ENCODE data around the gene DDX60. TPM values are rescaled to one million over a fixed set of nuclear protein-coding genes. Genes with fewer than 3 reads are reported as not detected.

DDX60 gene
- total and polyA plus RNA-seq, 7 experiments from 2014 or later, result 15.8 to 121 (median 29.0) TPM

- H3K4me1 ChIP-seq (ENCODE audit: control insufficient read depth in 2 of 2, insufficient read depth in 2 of 2, low read length in 2 of 2), result no peaks in the 10 kb centered on the region
- CTCF ChIA-PET, result no interaction called here
- ATAC-seq, result no peak
- no peaks in the 10 kb centered on the region for H3K9me3 Mint-ChIP-seq
- H3K4me3 ChIP-seq (ENCODE audit: low read length), result no peak overlapping the region
- POLR2A ChIA-PET, result no interaction called here
- no peak overlapping the region for H3K4me3 Mint-ChIP-seq
- peaks cover 3 to 88% (median 79%) of the 10 kb centered on the region in 5 donors for H3K36me3 Mint-ChIP-seq
- intact Hi-C loops (cut with micrococcal nuclease), result no loop called here
- H3K9me3 ChIP-seq (ENCODE audit: control insufficient read depth in 2 of 3, low read length in 3 of 3), result no peaks in the 10 kb centered on the region
- no peak for DNase-seq
- H3K36me3 ChIP-seq (ENCODE audit: control insufficient read depth in 2 of 3, insufficient read depth in 3 of 3, low read length in 3 of 3), result peaks cover 14 to 54% (median 24%) of the 10 kb centered on the region in 3 experiments
- no peaks in the 10 kb centered on the region for H3K27me3 ChIP-seq (ENCODE audit: control insufficient read depth in 2 of 2, insufficient read depth in 2 of 2, low read length in 2 of 2)
- H3K27ac ChIP-seq (ENCODE audit: low read depth, low read length), result no peak overlapping the region
- H3K27ac Mint-ChIP-seq, result no peak overlapping the region
- no peaks in the 10 kb centered on the region for H3K27me3 Mint-ChIP-seq
- peaks cover 0 to 6% (median 0%) of the 10 kb centered on the region in 7 donors for H3K4me1 Mint-ChIP-seq
These were observed 53.2 kb downstream of the DDX60 start for GRCh38 chr4:168265327-168265726.

- intact Hi-C loops (cut with micrococcal nuclease), result no loop called here
- ATAC-seq, result no peak
- Mint-ChIP-seq H3K9me3 (no peaks in the 10 kb centered on the region), H3K36me3 (peaks cover 3 to 87% (median 76%) of the 10 kb centered on the region in 5 donors), H3K27me3 (no peaks in the 10 kb centered on the region), H3K27ac (no peak overlapping the region), H3K4me1 (peaks cover 0 to 6% (median 0%) of the 10 kb centered on the region in 7 donors), H3K4me3 (no peak overlapping the region)
- CTCF ChIA-PET, result no interaction called here
- Histone ChIP-seq H3K36me3 (ENCODE audit: control insufficient read depth in 2 of 3, insufficient read depth in 3 of 3, low read length in 3 of 3) (peaks cover 18 to 58% (median 26%) of the 10 kb centered on the region in 3 experiments), H3K4me3 (ENCODE audit: low read length) (no peak overlapping the region), H3K9me3 (ENCODE audit: control insufficient read depth in 2 of 3, low read length in 3 of 3) (no peaks in the 10 kb centered on the region), H3K27ac (ENCODE audit: low read depth, low read length) (no peak overlapping the region), H3K27me3 (ENCODE audit: control insufficient read depth in 2 of 2, insufficient read depth in 2 of 2, low read length in 2 of 2) (no peaks in the 10 kb centered on the region), H3K4me1 (ENCODE audit: control insufficient read depth in 2 of 2, insufficient read depth in 2 of 2, low read length in 2 of 2) (no peaks in the 10 kb centered on the region)
- no peak for DNase-seq
- POLR2A ChIA-PET, result no interaction called here
These were observed 53.6 kb downstream of the DDX60 start for GRCh38 chr4:168264903-168265302.

- H3K4me1 Mint-ChIP-seq, result peaks cover 0 to 6% (median 0%) of the 10 kb centered on the region in 7 donors
- Histone ChIP-seq H3K4me3 (ENCODE audit: low read length) (no peak overlapping the region), H3K9me3 (ENCODE audit: control insufficient read depth in 2 of 3, low read length in 3 of 3) (no peaks in the 10 kb centered on the region), H3K36me3 (ENCODE audit: control insufficient read depth in 2 of 3, insufficient read depth in 3 of 3, low read length in 3 of 3) (peaks cover 18 to 44% (median 23%) of the 10 kb centered on the region in 3 experiments), H3K27me3 (ENCODE audit: control insufficient read depth in 2 of 2, insufficient read depth in 2 of 2, low read length in 2 of 2) (no peaks in the 10 kb centered on the region), H3K27ac (ENCODE audit: low read depth, low read length) (no peak overlapping the region), H3K4me1 (ENCODE audit: control insufficient read depth in 2 of 2, insufficient read depth in 2 of 2, low read length in 2 of 2) (no peaks in the 10 kb centered on the region)
- intact Hi-C loops (cut with micrococcal nuclease), result no loop called here
- ATAC-seq, result no peak
- ChIA-PET CTCF (no interaction called here), POLR2A (interaction anchor here (0.9 kb wide), 1 partner anchor 11 kb away, joined by 3 read pairs; no protein-coding TSS in a partner anchor)
- H3K27ac Mint-ChIP-seq, result no peak overlapping the region
- H3K36me3 Mint-ChIP-seq, result peaks cover 3 to 79% (median 60%) of the 10 kb centered on the region in 5 donors
- DNase-seq, result no peak
- H3K4me3 Mint-ChIP-seq, result no peak overlapping the region
- no peaks in the 10 kb centered on the region for H3K9me3 Mint-ChIP-seq
- H3K27me3 Mint-ChIP-seq, result no peaks in the 10 kb centered on the region
These were observed 55.5 kb downstream of the DDX60 start for GRCh38 chr4:168263039-168263438.

- no peak for DNase-seq
- H3K9me3 ChIP-seq (ENCODE audit: control insufficient read depth in 2 of 3, low read length in 3 of 3), result no peaks in the 10 kb centered on the region
- no peaks in the 10 kb centered on the region for H3K27me3 ChIP-seq (ENCODE audit: control insufficient read depth in 2 of 2, insufficient read depth in 2 of 2, low read length in 2 of 2)
- Mint-ChIP-seq H3K27ac (peak overlapping the region in 1 of 9 donors; percentile 33), H3K36me3 (peaks cover 21 to 74% (median 51%) of the 10 kb centered on the region in 5 donors), H3K4me1 (peaks cover 0 to 9% (median 0%) of the 10 kb centered on the region in 7 donors), H3K27me3 (no peaks in the 10 kb centered on the region), H3K9me3 (no peaks in the 10 kb centered on the region), H3K4me3 (no peak overlapping the region)
- ChIA-PET POLR2A (no interaction called here), CTCF (no interaction called here)
- H3K36me3 ChIP-seq (ENCODE audit: control insufficient read depth in 2 of 3, insufficient read depth in 3 of 3, low read length in 3 of 3), result peaks cover 13 to 41% (median 27%) of the 10 kb centered on the region in 3 experiments
- no peaks in the 10 kb centered on the region for H3K4me1 ChIP-seq (ENCODE audit: control insufficient read depth in 2 of 2, insufficient read depth in 2 of 2, low read length in 2 of 2)
- H3K4me3 ChIP-seq (ENCODE audit: low read length), result no peak overlapping the region
- ATAC-seq, result no peak
- H3K27ac ChIP-seq (ENCODE audit: low read depth, low read length), result no peak overlapping the region
- intact Hi-C loops (cut with micrococcal nuclease), result no loop called here
These were observed 59.5 kb downstream of the DDX60 start for GRCh38 chr4:168259096-168259495.

GRCh38 chr4:168257768-168258167, 60.8 kb downstream of the DDX60 start:
- H3K36me3 ChIP-seq (ENCODE audit: control insufficient read depth in 2 of 3, insufficient read depth in 3 of 3, low read length in 3 of 3), result peaks cover 22 to 49% (median 27%) of the 10 kb centered on the region in 3 experiments
- Mint-ChIP-seq H3K27me3 (no peaks in the 10 kb centered on the region), H3K9me3 (no peaks in the 10 kb centered on the region), H3K27ac (no peak overlapping the region), H3K36me3 (peaks cover 32 to 76% (median 54%) of the 10 kb centered on the region in 5 donors), H3K4me3 (no peak overlapping the region), H3K4me1 (peaks cover 0 to 9% (median 0%) of the 10 kb centered on the region in 7 donors)
- ATAC-seq, result no peak
- no peak overlapping the region for H3K4me3 ChIP-seq (ENCODE audit: low read length)
- no peak overlapping the region for H3K27ac ChIP-seq (ENCODE audit: low read depth, low read length)
- no peaks in the 10 kb centered on the region for H3K4me1 ChIP-seq (ENCODE audit: control insufficient read depth in 2 of 2, insufficient read depth in 2 of 2, low read length in 2 of 2)
- ChIA-PET CTCF (no interaction called here), POLR2A (no interaction called here)
- no peak for DNase-seq
- intact Hi-C loops (cut with micrococcal nuclease), result no loop called here
- H3K9me3 ChIP-seq (ENCODE audit: control insufficient read depth in 2 of 3, low read length in 3 of 3), result no peaks in the 10 kb centered on the region
- H3K27me3 ChIP-seq (ENCODE audit: control insufficient read depth in 2 of 2, insufficient read depth in 2 of 2, low read length in 2 of 2), result no peaks in the 10 kb centered on the region

GRCh38 chr4:168248176-168248710, 70.3 kb downstream of the DDX60 start:
- Mint-ChIP-seq H3K4me3 (no peak overlapping the region), H3K27ac (no peak overlapping the region), H3K9me3 (peaks cover 0 to 11% (median 4%) of the 10 kb centered on the region in 11 donors), H3K36me3 (peaks cover 40 to 80% (median 78%) of the 10 kb centered on the region in 5 donors), H3K27me3 (no peaks in the 10 kb centered on the region), H3K4me1 (peaks cover 0 to 6% (median 0%) of the 10 kb centered on the region in 7 donors)
- ChIA-PET CTCF (no interaction called here), POLR2A (no interaction called here)
- intact Hi-C loops (cut with micrococcal nuclease), result no loop called here
- Histone ChIP-seq H3K4me3 (ENCODE audit: low read length) (no peak overlapping the region), H3K9me3 (ENCODE audit: control insufficient read depth in 2 of 3, low read length in 3 of 3) (no peaks in the 10 kb centered on the region), H3K27me3 (ENCODE audit: control insufficient read depth in 2 of 2, insufficient read depth in 2 of 2, low read length in 2 of 2) (no peaks in the 10 kb centered on the region), H3K36me3 (ENCODE audit: control insufficient read depth in 2 of 3, insufficient read depth in 3 of 3, low read length in 3 of 3) (peaks cover 0 to 64% (median 13%) of the 10 kb centered on the region in 3 experiments), H3K27ac (ENCODE audit: low read depth, low read length) (no peak overlapping the region), H3K4me1 (ENCODE audit: control insufficient read depth in 2 of 2, insufficient read depth in 2 of 2, low read length in 2 of 2) (no peaks in the 10 kb centered on the region)
- ATAC-seq (no peak), DNase-seq (no peak)

GRCh38 chr4:168247603-168248002, 70.9 kb downstream of the DDX60 start:
- Mint-ChIP-seq H3K27me3 (no peaks in the 10 kb centered on the region), H3K4me1 (peaks cover 0 to 3% (median 0%) of the 10 kb centered on the region in 7 donors), H3K9me3 (peaks cover 3 to 17% (median 9%) of the 10 kb centered on the region in 11 donors), H3K36me3 (peaks cover 42 to 81% (median 81%) of the 10 kb centered on the region in 5 donors), H3K27ac (no peak overlapping the region), H3K4me3 (no peak overlapping the region)
- ChIA-PET CTCF (no interaction called here), POLR2A (no interaction called here)
- H3K27me3 ChIP-seq (ENCODE audit: control insufficient read depth in 2 of 2, insufficient read depth in 2 of 2, low read length in 2 of 2), result no peaks in the 10 kb centered on the region
- no peaks in the 10 kb centered on the region for H3K4me1 ChIP-seq (ENCODE audit: control insufficient read depth in 2 of 2, insufficient read depth in 2 of 2, low read length in 2 of 2)
- H3K27ac ChIP-seq (ENCODE audit: low read depth, low read length), result no peak overlapping the region
- peaks cover 0 to 66% (median 12%) of the 10 kb centered on the region in 3 experiments for H3K36me3 ChIP-seq (ENCODE audit: control insufficient read depth in 2 of 3, insufficient read depth in 3 of 3, low read length in 3 of 3)
- no peak for ATAC-seq
- no peak overlapping the region for H3K4me3 ChIP-seq (ENCODE audit: low read length)
- no peaks in the 10 kb centered on the region for H3K9me3 ChIP-seq (ENCODE audit: control insufficient read depth in 2 of 3, low read length in 3 of 3)
- intact Hi-C loops (cut with micrococcal nuclease), result no loop called here
- DNase-seq, result no peak
